HCT116 (cell line): ENCODE measurements around the gene DHCR24. TPM values are rescaled to one million over a fixed set of nuclear protein-coding genes. Genes with fewer than 3 reads are reported as not detected.

Experiments used
- ATAC-seq: fragments of 200-7000 bp; cut with Tn5 transposase; 2 replicates; pipeline ENCODE4 v1.9.1; 2020; ENCODE audit warnings: mild to moderate bottlenecking, moderate library complexity
- BruUV-seq: library from RNA; stranded (reverse); fragments of 400-500 nt; replicated peaks from 2 replicates; lab custom pipeline; 2021; lab: Mats Ljungman, UMichigan
- CTCF ChIA-PET: fragments of 300-600 bp; sonication (Branson Sonifier 250); formaldehyde crosslinking; loops from one replicate; lab custom pipeline; 2021; ENCODE audit warnings: antibody characterized with exemption; lab: Charles Lee
- POLR2A ChIA-PET: fragments of 300-600, 350-600 bp; sonication (Branson Sonifier 250); formaldehyde crosslinking; loops from one replicate; lab custom pipeline; 2021; ENCODE audit warnings: antibody characterized with exemption; lab: Charles Lee
- RAD21 ChIA-PET, 2 experiments: fragments of 300-600 bp; sonication (Branson Sonifier 250); formaldehyde crosslinking; loops; one replicate each; lab custom pipeline; 2023; ENCODE audit warnings: low total read pairs in 2 of 2; ENCODE audit not compliant: uncharacterized antibody in 2 of 2, unreplicated experiment in 2 of 2, low non-redundant PET in 1 of 2; lab: Charles Lee
- DNase-seq: peaks from one replicate; pipeline ENCODE4 v3.0.0-alpha.2; 2010; ENCODE audit warnings: low read depth, low spot score
- H2AFZ ChIP-seq: fragments of 200-600 bp; shearing (Covaris generic), sonication (generic); 2 replicates; pipeline ENCODE4 v1.6.1; 2017; ENCODE audit warnings: low read depth, mixed run types, mixed read lengths, antibody characterized with exemption, low read length; ENCODE audit not compliant: poor library complexity, severe bottlenecking
- H3K27ac ChIP-seq: 2 replicates; pipeline ENCODE4 v1.5.1; 2012; ENCODE audit warnings: low read depth, low read length
- H3K27me3 ChIP-seq: fragments of 200-600 bp; sonication (generic); 2 replicates; pipeline ENCODE4 v1.6.1; 2016; ENCODE audit warnings: mixed run types, low read length, mixed read lengths; ENCODE audit not compliant: insufficient read depth
- H3K36me3 ChIP-seq, 2 experiments: fragments of 200-500 bp in 1 of 2; fragments of 200-600 bp in 1 of 2; sonication (Bioruptor generic) in 1 of 2; sonication (generic) in 1 of 2; 2 replicates each; pipeline versions ENCODE4 v1.5.1 to v1.6.1; 2014 to 2016; ENCODE audit warnings: low read length in 2 of 2, inconsistent platforms in 1 of 2, mixed read lengths in 1 of 2, mixed run types in 1 of 2; ENCODE audit not compliant: insufficient read depth in 2 of 2, control insufficient read depth in 1 of 2
- H3K4me1 ChIP-seq, 2 experiments: fragments of 200-600 bp in 1 of 2; sonication (generic) in 1 of 2; 2 replicates each; pipeline versions ENCODE4 v1.5.1 to v1.6.1; 2012 to 2017; ENCODE audit warnings: low read length in 2 of 2, inconsistent platforms in 1 of 2, mild to moderate bottlenecking in 1 of 2, mixed read lengths in 1 of 2, mixed run types in 1 of 2, moderate library complexity in 1 of 2; ENCODE audit not compliant: insufficient read depth in 2 of 2, control insufficient read depth in 1 of 2
- H3K4me2 ChIP-seq: fragments of 200-600 bp; sonication (generic); 2 replicates; pipeline ENCODE4 v1.6.1; 2017; ENCODE audit warnings: mixed run types, low read length, mixed read lengths
- H3K4me3 ChIP-seq, 2 experiments: fragments of 200-600 bp in 1 of 2; sonication (generic) in 1 of 2; replicated peaks in 1 of 2; 2 replicates each; pipeline ENCODE4 v1.5.1; 2011 to 2016; ENCODE audit warnings: low read length in 2 of 2, control low read depth in 1 of 2, low read depth in 1 of 2, mild to moderate bottlenecking in 1 of 2, mixed read lengths in 1 of 2, mixed run types in 1 of 2
- H3K79me2 ChIP-seq: fragments of 200-600 bp; sonication (generic); 2 replicates; pipeline ENCODE4 v1.6.1; 2017; ENCODE audit warnings: mild to moderate bottlenecking, mixed run types, low read length, moderate library complexity, mixed read lengths; ENCODE audit not compliant: insufficient read depth
- H3K9ac ChIP-seq: fragments of 200-600 bp; sonication (generic); 2 replicates; pipeline ENCODE4 v1.6.1; 2016; ENCODE audit warnings: low read length, mixed read lengths
- H3K9me2 ChIP-seq: fragments of 200-600 bp; sonication (generic), shearing (Covaris generic); 2 replicates; pipeline ENCODE4 v1.6.1; 2017; ENCODE audit warnings: mixed run types, mild to moderate bottlenecking, moderate library complexity; ENCODE audit not compliant: insufficient read depth
- H3K9me3 ChIP-seq, 2 experiments: fragments of 200-500 bp in 1 of 2; fragments of 200-600 bp in 1 of 2; sonication (Bioruptor generic) in 1 of 2; sonication (generic) in 1 of 2; 2 replicates each; pipeline ENCODE4 v1.6.1; 2014 to 2017; ENCODE audit warnings: low read length in 2 of 2, mixed read lengths in 2 of 2, inconsistent platforms in 1 of 2, low read depth in 1 of 2, mild to moderate bottlenecking in 1 of 2, mixed run types in 1 of 2, moderate library complexity in 1 of 2; ENCODE audit not compliant: control insufficient read depth in 1 of 2, insufficient read depth in 1 of 2
- H4K20me1 ChIP-seq: fragments of 200-600 bp; sonication (generic), shearing (Covaris generic); 2 replicates; pipeline ENCODE4 v1.6.1; 2017; ENCODE audit warnings: mixed run types, mild to moderate bottlenecking, moderate library complexity; ENCODE audit not compliant: insufficient read depth
- ATF3 ChIP-seq: IDR thresholded peaks from 2 replicates; pipeline ENCODE4 v1.6.1; 2012
- CBX3 ChIP-seq: IDR thresholded peaks from 2 replicates; pipeline ENCODE4 v1.6.1; 2012; ENCODE audit warnings: low read depth
- ELF1 ChIP-seq: IDR thresholded peaks from 2 replicates; pipeline ENCODE4 v1.6.1; 2012; ENCODE audit warnings: low read depth, borderline replicate concordance
- EZH2 ChIP-seq: fragments of 200-600 bp; sonication (generic); IDR thresholded peaks from 2 replicates; pipeline ENCODE4 v1.6.1; 2017; ENCODE audit warnings: antibody characterized with exemption, mixed run types
- POLR2AphosphoS5 ChIP-seq: IDR thresholded peaks from 2 replicates; pipeline ENCODE4 v1.6.1; 2011; ENCODE audit warnings: mild to moderate bottlenecking, low read depth, low read length, moderate library complexity
- SP1 ChIP-seq: IDR thresholded peaks from 2 replicates; pipeline ENCODE4 v1.6.1; 2012; ENCODE audit warnings: low read depth
- YY1 ChIP-seq: IDR thresholded peaks from 2 replicates; pipeline ENCODE4 v1.6.1; 2011; ENCODE audit warnings: low read length, low read depth, moderate library complexity, mild to moderate bottlenecking; ENCODE audit not compliant: insufficient replicate concordance; ENCODE audit errors: extremely low read depth
- ZBTB33 ChIP-seq: IDR thresholded peaks from 2 replicates; pipeline ENCODE4 v1.6.1; 2011; ENCODE audit warnings: mild to moderate bottlenecking, low read length, moderate library complexity; ENCODE audit not compliant: insufficient replicate concordance; ENCODE audit errors: extremely low read depth
- intact Hi-C: fragments of 100-400 bp; cut with micrococcal nuclease; formaldehyde crosslinking; loops from 2 replicates; pipeline ENCODE4 v1.10.0; 2022
- total RNA-seq: library from RNA; stranded (reverse); gene quantifications from one replicate; pipeline ENCODE4 v1.2.1, GENCODE V29; 2021; ENCODE audit not compliant: unreplicated experiment

The DHCR24 gene
- total RNA-seq, 1 experiment from 2014 or later: 132 TPM

- no peak overlapping the region for H3K27ac ChIP-seq
- H3K9ac ChIP-seq: no peak overlapping the region
- no peak overlapping the region for H2AFZ ChIP-seq
- H3K79me2 ChIP-seq: no peaks in the 10 kb centered on the region
- H3K4me1 ChIP-seq: peaks cover 27 to 30% of the 10 kb centered on the region in 2 experiments
- ChIA-PET POLR2A (no interaction called here), CTCF (no interaction called here), RAD21 (no interaction called here)
- H3K4me3 ChIP-seq: no peak overlapping the region
- H4K20me1 ChIP-seq: no peaks in the 10 kb centered on the region; the same call in 1 of the 2 replicates
- BruUV-seq: no TSS peak
- intact Hi-C loops: no loop called here
- H3K27me3 ChIP-seq: no peaks in the 10 kb centered on the region
- H3K9me3 ChIP-seq: no peaks in the 10 kb centered on the region
- no peak for TF ChIP-seq ELF1
- no peak for TF ChIP-seq ATF3
- TF ChIP-seq EZH2: no peak
- no peak for TF ChIP-seq POLR2AphosphoS5
- no peak for TF ChIP-seq CBX3
- no peak for TF ChIP-seq ZBTB33
- no peak for TF ChIP-seq YY1
- TF ChIP-seq SP1: no peak
- no peak overlapping the region for H3K4me2 ChIP-seq
- ATAC-seq: no peak
- peaks cover 28 to 48% of the 10 kb centered on the region in 2 experiments for H3K36me3 ChIP-seq
- DNase-seq: no peak
- H3K9me2 ChIP-seq: no peaks in the 10 kb centered on the region
Measured at GRCh38 chr1:54853096-54853792, 33.8 kb downstream of the DHCR24 start.
